NCI-H1105 (cell line): ENCODE results near the gene TEAD1.
"Not testable (repeated sequence)": the region's sequence is repeated elsewhere in the genome, so short reads cannot be mapped to it uniquely, and the experiment has no call there.

Experiments
- DNase-seq: peaks from one replicate; lab custom pipeline; 2025; lab: John Stamatoyannopoulos, UW

Gene TEAD1

GRCh38 chr11:12737024-12737423 lies 62.8 kb downstream of the TEAD1 start:
- no peak for DNase-seq

DNA sequence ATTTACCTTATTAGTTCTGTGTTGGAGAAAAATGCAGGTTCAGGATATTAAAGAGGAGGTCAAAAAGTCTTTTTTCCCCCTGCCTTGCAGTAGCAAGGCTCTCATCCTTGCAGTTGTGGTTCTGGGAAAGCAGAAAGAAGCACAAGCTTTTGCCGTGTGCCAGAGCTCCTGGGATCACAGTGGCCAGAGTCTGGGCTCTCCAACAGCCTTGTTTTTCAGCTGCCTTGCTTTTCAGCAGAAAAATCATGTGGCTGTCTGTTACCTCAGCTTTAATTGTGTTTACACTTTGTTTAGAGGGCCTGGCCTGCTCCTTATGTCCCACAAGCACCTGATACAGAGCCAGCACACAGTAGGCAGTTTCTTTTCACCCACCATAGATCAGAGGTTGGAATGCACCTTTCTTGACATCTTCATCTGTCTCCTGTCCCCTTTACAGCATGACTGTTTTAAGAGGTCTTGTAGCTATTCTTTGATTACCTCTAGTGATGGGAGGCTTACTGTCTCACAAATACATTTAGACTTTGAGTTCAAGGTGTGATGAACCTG lies 67.5 kb downstream of the TEAD1 start:
- no peak for DNase-seq

DNA sequence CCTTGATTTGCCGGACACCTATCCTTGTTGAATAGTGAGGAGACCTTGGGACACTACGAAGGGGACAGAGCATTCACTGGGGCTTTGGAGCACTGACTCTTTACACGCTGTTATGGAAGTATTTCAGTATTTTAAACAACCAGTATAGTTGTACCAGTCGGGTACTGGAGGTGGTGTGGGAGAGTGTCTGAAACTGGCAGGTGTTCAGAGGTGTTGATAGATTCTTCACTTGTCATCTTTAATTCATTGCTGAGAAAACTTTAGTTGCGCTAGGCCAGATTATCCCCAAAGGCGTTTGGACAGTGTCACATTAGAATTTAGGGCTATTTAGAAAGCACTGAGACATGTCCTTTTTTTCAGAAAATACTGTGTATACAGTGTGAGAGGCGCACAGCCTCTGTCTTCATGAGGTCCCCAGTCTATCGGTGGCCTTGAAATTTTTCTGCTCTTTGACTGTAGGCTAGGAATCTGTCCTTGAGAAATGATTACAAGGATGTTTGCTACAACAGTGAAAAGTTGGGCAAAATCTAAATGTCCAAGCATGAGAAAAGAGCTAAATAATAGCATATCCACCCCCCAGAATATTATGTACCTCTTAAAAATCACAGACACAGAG lies 69.7 kb downstream of the TEAD1 start:
- DNase-seq = no peak

DNA sequence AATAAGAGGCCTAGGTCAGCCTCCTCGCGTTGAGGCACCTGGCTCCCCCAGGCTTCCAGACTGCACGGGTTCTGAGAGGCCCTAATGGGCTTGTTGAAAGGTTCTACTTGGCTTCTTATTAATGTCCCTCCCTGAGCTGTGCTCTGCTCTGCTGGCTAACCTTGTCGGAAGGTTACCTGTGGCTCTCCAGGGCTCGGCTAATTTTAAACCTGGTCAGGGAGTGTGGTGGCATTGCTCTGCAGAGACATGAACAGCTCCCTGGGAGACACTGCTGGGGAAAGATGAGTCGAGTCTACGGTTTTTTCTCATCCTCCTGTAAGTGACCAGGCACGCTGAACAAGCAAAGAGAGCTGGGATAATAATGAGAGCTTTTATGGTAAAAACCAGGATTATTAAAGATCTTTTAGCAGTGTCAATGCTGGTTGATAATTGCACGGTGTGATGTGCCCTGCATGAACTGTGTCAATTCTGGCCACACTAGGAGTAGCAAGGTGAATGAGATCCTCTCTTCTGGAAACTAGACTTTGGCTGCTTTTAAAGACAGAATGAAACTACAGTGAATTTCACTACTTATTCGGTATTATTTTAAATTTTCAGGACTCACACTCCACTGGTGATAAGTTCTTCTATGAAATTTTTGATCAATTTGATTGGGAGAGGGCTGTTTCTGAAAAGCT lies 70.7 kb downstream of the TEAD1 start:
- DNase-seq = no peak

DNA sequence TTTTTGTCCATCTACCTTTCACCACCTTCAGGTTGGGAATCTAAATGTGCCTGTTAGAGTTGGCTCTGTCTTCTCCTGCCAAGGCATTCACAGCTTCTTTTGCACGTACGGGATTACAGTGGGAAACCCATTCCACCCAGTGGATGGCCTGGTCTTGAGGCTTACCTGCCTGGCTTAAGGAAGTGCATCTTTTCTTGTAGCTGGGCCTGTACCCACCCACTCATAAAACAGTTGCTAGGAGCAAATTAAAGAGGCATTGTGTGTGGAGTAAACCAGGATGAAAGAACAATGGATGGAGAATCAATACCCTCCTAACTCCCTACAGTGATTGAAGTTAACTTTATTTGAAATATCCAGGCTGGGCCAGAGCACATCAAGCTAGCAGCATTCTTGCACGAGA lies 71.6 kb downstream of the TEAD1 start:
- no peak for DNase-seq

GRCh38 chr11:12746593-12747097 lies 72.4 kb downstream of the TEAD1 start:
- DNase-seq = peak; percentile 98

GRCh38 chr11:12748561-12748960 lies 74.3 kb downstream of the TEAD1 start:
- DNase-seq = no peak

- DNase-seq = peak; percentile 54
Observed at GRCh38 chr11:12749442-12749841, 75.2 kb downstream of the TEAD1 start.

DNA sequence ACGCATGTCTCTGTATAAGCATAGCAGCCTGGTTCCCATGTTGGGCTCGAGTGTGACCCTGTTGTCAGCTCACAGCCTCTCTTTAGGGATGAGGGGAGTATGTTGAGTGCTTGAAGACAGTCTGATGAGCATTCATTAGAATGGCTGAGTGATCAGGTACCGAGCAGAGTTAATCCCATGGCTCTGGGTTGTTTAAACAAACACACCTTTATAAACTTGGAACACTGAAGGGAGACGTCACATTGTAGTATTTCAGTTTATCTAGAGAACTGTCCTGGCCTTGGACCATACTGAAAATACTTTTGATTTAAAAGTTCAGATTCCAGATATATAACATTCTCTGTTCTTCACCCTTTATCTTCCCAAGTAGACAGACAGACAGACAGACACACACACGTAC lies 76.0 kb downstream of the TEAD1 start:
- no peak for DNase-seq

GRCh38 chr11:12752868-12753524 lies 78.8 kb downstream of the TEAD1 start:
- no peak for DNase-seq

DNA sequence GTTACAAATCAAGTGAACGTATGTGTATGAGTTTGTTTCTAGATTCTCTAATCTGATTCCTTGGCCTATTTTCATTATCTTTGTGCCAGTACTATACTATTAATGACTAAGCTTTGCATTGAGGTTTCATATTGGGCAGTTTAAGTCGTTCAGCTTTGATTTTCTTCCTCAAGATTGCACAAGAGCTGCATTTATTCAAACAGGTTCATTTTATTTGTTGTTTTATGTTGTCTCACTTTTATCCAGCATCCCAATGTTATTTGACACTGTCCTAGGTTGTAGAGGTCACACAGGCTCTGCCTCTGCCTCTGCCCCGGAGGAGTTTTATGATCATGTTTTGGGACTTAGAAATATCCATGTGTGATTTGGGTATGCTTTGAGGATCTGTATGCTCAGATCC lies 79.8 kb downstream of the TEAD1 start:
- no peak for DNase-seq

GRCh38 chr11:12754582-12755234 lies 80.5 kb downstream of the TEAD1 start:
- peak; percentile 55 for DNase-seq

GRCh38 chr11:12755510-12756453 lies 81.6 kb downstream of the TEAD1 start:
- DNase-seq = peak; percentile 81

GRCh38 chr11:12756454-12756806 lies 82.2 kb downstream of the TEAD1 start:
- DNase-seq = no peak

GRCh38 chr11:12756867-12757266 lies 82.6 kb downstream of the TEAD1 start:
- no peak for DNase-seq

- no peak for DNase-seq
Observed at GRCh38 chr11:12757416-12757815, 83.2 kb downstream of the TEAD1 start.

DNA sequence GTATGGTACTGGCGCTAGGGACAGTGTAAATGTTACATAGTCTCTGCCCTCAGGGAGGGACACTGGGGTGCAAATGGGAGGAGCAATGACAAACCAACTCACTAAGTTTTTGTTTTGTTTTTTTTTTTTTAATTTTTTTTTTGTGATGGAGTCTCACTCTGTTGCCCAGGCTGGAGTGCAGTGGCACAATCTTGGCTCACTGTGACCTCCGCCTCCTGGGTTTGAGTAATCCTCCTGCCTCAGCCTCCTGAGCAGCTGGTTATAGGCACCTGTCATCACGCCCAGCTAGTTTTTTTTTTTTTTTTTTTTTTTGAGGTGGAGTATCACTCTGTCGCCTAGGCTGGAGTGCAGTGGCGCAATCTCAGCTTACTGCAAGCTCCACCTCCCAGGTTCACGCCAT lies 83.9 kb downstream of the TEAD1 start:
- DNase-seq = not testable (repeated sequence)

- no peak for DNase-seq
Observed at GRCh38 chr11:12761029-12761428, 86.8 kb downstream of the TEAD1 start.

DNA sequence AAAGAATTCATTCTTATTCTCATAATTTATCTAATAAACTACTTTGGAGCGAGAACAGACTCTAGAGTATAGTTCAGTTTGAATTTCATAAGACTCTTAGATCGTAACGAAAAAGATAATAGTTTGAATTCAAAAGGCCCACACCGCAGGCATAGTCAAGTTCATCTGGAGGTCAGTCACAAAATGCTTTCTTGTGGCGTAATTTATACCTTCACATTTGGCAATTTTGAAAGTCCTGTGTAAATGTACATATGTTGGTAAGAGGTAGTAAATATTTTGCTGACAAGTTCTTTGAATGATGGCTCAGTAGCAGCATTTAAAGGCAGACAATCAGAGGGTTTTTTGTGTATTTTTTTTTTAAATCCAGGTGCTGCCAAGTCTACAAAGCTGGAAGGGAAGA lies 88.1 kb downstream of the TEAD1 start:
- DNase-seq = no peak

GRCh38 chr11:12762696-12763324 lies 88.6 kb downstream of the TEAD1 start:
- peak; percentile 98 for DNase-seq
